Measurements from ENCODE around the gene ECT2. TPM values are rescaled to one million over a fixed set of nuclear protein-coding genes. Genes with fewer than 3 reads are reported as not detected.

Gene ECT2
- total RNA-seq, 2 donors from 2014 or later = 90.3 to 141 TPM

GRCh38 chr3:172844428-172844827 lies 93.9 kb downstream of the ECT2 start:
- TF ChIP-seq CTCF (conservative IDR thresholded peaks at IDR 0.05) = no peak
- Histone ChIP-seq H3K36me3 (ENCODE audit: control insufficient read depth, insufficient read depth, low read length) (no peaks in the 10 kb centered on the region), H3K27me3 (ENCODE audit: control insufficient read depth, insufficient read depth, low read length, poor library complexity, severe bottlenecking) (no peaks in the 10 kb centered on the region), H3K27ac (ENCODE audit: low read depth, low read length) (no peak overlapping the region), H3K4me3 (ENCODE audit: low read length) (no peak overlapping the region), H3K9me3 (ENCODE audit: control insufficient read depth, low read length) (no peaks in the 10 kb centered on the region), H3K4me1 (ENCODE audit: control insufficient read depth, insufficient read depth, low read length) (no peaks in the 10 kb centered on the region), H3K9ac (ENCODE audit: extremely low read depth, low read length, poor library complexity, severe bottlenecking) (no peak overlapping the region)
- Mint-ChIP-seq H3K9me3 (no peaks in the 10 kb centered on the region), H3K27me3 (ENCODE audit: insufficient read depth) (peaks cover 9% of the 10 kb centered on the region), H3K27ac (no peak overlapping the region), H3K4me3 (no peak overlapping the region), H3K36me3 (ENCODE audit: low read depth) (no peaks in the 10 kb centered on the region), H3K4me1 (peaks cover 3% of the 10 kb centered on the region)
- no peak for DNase-seq
- WGBS, 2 experiments (ENCODE audit: insufficient coverage in 1 of 2, insufficient read length in 1 of 2) = 87 to 88% methylated on average over 4 of the region's 4 CpGs

- H3K9me3 ChIP-seq (ENCODE audit: control insufficient read depth, low read length) = no peaks in the 10 kb centered on the region
- H3K4me3 Mint-ChIP-seq = no peak overlapping the region
- no peaks in the 10 kb centered on the region for H3K4me1 Mint-ChIP-seq
- no peak overlapping the region for H3K4me3 ChIP-seq (ENCODE audit: low read length)
- TF ChIP-seq CTCF (conservative IDR thresholded peaks at IDR 0.05) = no peak
- H3K36me3 ChIP-seq (ENCODE audit: control insufficient read depth, insufficient read depth, low read length) = no peaks in the 10 kb centered on the region
- no peaks in the 10 kb centered on the region for H3K36me3 Mint-ChIP-seq (ENCODE audit: low read depth)
- DNase-seq = no peak
- H3K27ac ChIP-seq (ENCODE audit: low read depth, low read length) = peak overlapping the region; percentile 47
- peaks cover 15% of the 10 kb centered on the region for H3K27me3 Mint-ChIP-seq (ENCODE audit: insufficient read depth)
- WGBS, 2 experiments (ENCODE audit: insufficient coverage in 1 of 2, insufficient read length in 1 of 2) = 70 to 71% methylated on average over 1 to 3 of the region's 4 CpGs
- H3K9ac ChIP-seq (ENCODE audit: extremely low read depth, low read length, poor library complexity, severe bottlenecking) = no peak overlapping the region
- H3K9me3 Mint-ChIP-seq = no peaks in the 10 kb centered on the region
- no peak overlapping the region for H3K27ac Mint-ChIP-seq
- H3K27me3 ChIP-seq (ENCODE audit: control insufficient read depth, insufficient read depth, low read length, poor library complexity, severe bottlenecking) = no peaks in the 10 kb centered on the region
- no peaks in the 10 kb centered on the region for H3K4me1 ChIP-seq (ENCODE audit: control insufficient read depth, insufficient read depth, low read length)
Measured at GRCh38 chr3:172846103-172846561, 95.6 kb downstream of the ECT2 start.

- whole genome bisulfite sequencing, 2 experiments (ENCODE audit: insufficient coverage in 1 of 2, insufficient read length in 1 of 2) = 86 to 94% methylated on average over 2 of the region's 2 CpGs
- Mint-ChIP-seq H3K9me3 (no peaks in the 10 kb centered on the region), H3K27me3 (ENCODE audit: insufficient read depth) (peaks cover 16% of the 10 kb centered on the region), H3K27ac (no peak overlapping the region), H3K36me3 (ENCODE audit: low read depth) (no peaks in the 10 kb centered on the region), H3K4me3 (no peak overlapping the region), H3K4me1 (no peaks in the 10 kb centered on the region)
- Histone ChIP-seq H3K27me3 (ENCODE audit: control insufficient read depth, insufficient read depth, low read length, poor library complexity, severe bottlenecking) (no peaks in the 10 kb centered on the region), H3K4me3 (ENCODE audit: low read length) (no peak overlapping the region), H3K9ac (ENCODE audit: extremely low read depth, low read length, poor library complexity, severe bottlenecking) (no peak overlapping the region), H3K27ac (ENCODE audit: low read depth, low read length) (no peak overlapping the region), H3K9me3 (ENCODE audit: control insufficient read depth, low read length) (no peaks in the 10 kb centered on the region), H3K36me3 (ENCODE audit: control insufficient read depth, insufficient read depth, low read length) (no peaks in the 10 kb centered on the region), H3K4me1 (ENCODE audit: control insufficient read depth, insufficient read depth, low read length) (no peaks in the 10 kb centered on the region)
- no peak for DNase-seq
- no peak for TF ChIP-seq CTCF (conservative IDR thresholded peaks at IDR 0.05)
Measured at GRCh38 chr3:172846706-172847105, 96.2 kb downstream of the ECT2 start.

Data from endodermal cell (in vitro differentiated cells).